Activated CD4-positive, alpha-beta memory T cell treated with anti-CD3 and anti-CD28 coated beads for 36 hours (primary cell): ENCODE results near the gene PASD1. TPM values are rescaled to one million over a fixed set of nuclear protein-coding genes. Genes with fewer than 3 reads are reported as not detected.

Experiments used
- CTCF ChIA-PET: fragments of 350-600 bp; sonication (Branson Sonifier 250); formaldehyde crosslinking; loops from one replicate; lab custom pipeline; 2021; ENCODE audit warnings: antibody characterized with exemption, inconsistent platforms; lab: Charles Lee
- POLR2A ChIA-PET: fragments of 350-600 bp; sonication (Branson Sonifier 250); formaldehyde crosslinking; loops from one replicate; lab custom pipeline; 2021; ENCODE audit warnings: antibody characterized with exemption; lab: Charles Lee
- DNase-seq: peaks from one replicate; pipeline ENCODE4 v3.0.0-alpha.2; 2020
- H3K27ac Mint-ChIP-seq: one replicate; pipeline ENCODE4 v1.8.0; 2021; ENCODE audit warnings: mixed read lengths
- H3K27me3 Mint-ChIP-seq: one replicate; pipeline ENCODE4 v1.8.0; 2021; ENCODE audit warnings: mixed read lengths
- H3K36me3 Mint-ChIP-seq: one replicate; pipeline ENCODE4 v1.8.0; 2021; ENCODE audit warnings: mixed read lengths
- H3K4me1 Mint-ChIP-seq: one replicate; pipeline ENCODE4 v1.8.0; 2021; ENCODE audit warnings: low read depth, mixed read lengths
- H3K4me3 Mint-ChIP-seq: one replicate; pipeline ENCODE4 v1.8.0; 2021; ENCODE audit warnings: mild to moderate bottlenecking, mixed read lengths
- H3K9me3 Mint-ChIP-seq: one replicate; pipeline ENCODE4 v1.8.0; 2021; ENCODE audit warnings: mixed read lengths
- intact Hi-C: fragments of 100-400 bp; cut with micrococcal nuclease; formaldehyde crosslinking; loops from one replicate; pipeline ENCODE4 v1.15.1; 2023
- total RNA-seq, 2 experiments: library from RNA; stranded (reverse); gene quantifications; one replicate each; pipeline ENCODE4 v1.2.3, GENCODE V29; 2021

The PASD1 gene
- total RNA-seq, 2 experiments from 2014 or later, result not detected

DNA sequence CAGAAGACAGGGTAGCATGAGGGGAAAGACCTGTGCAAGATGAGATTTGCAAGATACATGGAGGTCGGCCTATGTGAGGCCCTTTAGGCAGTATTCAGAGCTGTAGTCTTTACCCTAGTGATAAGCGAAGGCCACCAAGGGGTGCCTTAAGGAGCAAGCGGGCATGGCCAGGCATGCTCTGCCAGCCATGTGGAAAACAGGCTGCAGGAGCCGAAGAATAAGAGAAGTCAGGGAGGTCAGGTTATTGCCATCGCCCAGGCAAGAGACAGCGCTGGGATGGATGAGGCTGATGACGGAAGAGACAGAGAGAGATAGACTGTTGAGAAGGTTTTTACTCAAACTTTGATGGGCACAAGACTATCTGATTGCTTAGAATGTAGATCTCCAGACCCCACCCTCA lies 145.3 kb downstream of the PASD1 start:
- Mint-ChIP-seq H3K9me3 (no peaks in the 10 kb centered on the region), H3K27ac (no peak overlapping the region), H3K4me1 (no peaks in the 10 kb centered on the region), H3K27me3 (peaks cover 2% of the 10 kb centered on the region), H3K36me3 (no peaks in the 10 kb centered on the region), H3K4me3 (no peak overlapping the region)
- ChIA-PET POLR2A (no interaction called here), CTCF (no interaction called here)
- intact Hi-C loops, result no loop called here
- DNase-seq, result no peak

DNA sequence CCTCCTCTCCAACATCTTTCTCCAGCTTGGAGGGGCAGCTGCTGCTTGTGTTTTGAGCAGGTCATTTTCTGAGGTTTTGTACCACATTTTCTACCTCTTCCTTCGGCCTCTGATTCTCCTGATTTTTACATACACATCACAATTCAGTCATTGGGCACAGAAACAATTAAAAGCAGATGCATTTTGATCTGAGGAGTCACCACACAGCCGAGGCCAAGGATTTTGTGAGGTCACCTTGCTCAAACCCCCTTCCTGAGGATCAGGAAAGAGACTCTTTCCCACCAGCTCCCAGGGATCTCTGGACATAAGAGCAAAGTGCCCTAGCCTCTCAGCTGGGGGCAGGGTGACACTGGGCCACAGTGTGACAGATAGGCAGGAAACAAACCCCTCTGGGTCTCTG lies 147.0 kb downstream of the PASD1 start:
- POLR2A ChIA-PET, result no interaction called here
- no peaks in the 10 kb centered on the region for H3K9me3 Mint-ChIP-seq

DNA sequence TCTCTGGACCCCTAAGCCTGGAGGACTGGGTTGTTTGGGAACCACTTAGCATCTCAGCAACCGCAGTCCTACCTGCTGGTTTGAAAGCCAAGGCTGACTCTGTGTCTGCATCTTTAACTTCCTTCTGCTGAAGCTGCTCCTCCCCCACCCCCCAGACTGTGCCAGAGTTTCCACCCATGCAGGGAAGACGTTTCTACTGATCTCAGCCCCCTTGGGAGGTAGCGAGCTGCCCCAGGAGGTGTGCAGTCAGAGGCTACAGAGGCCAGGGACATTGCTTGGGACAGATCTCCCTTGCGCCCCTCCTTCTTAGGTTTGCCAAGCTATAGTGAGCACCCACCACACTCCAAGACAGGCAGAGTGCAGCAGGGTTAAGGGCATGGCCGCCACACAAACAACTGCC lies 147.7 kb downstream of the PASD1 start:
- Mint-ChIP-seq H3K9me3 (no peaks in the 10 kb centered on the region), H3K27me3 (peaks cover 2% of the 10 kb centered on the region), H3K4me1 (no peaks in the 10 kb centered on the region), H3K4me3 (no peak overlapping the region), H3K36me3 (no peaks in the 10 kb centered on the region), H3K27ac (no peak overlapping the region)
- no peak for DNase-seq
- ChIA-PET CTCF (no interaction called here), POLR2A (no interaction called here)
- intact Hi-C loops, result no loop called here

More for the DNA sequence above, 147.0 kb downstream of the PASD1 start:
- intact Hi-C loops, result no loop called here
- H3K27ac Mint-ChIP-seq, result no peak overlapping the region
- H3K27me3 Mint-ChIP-seq, result peaks cover 2% of the 10 kb centered on the region
- no peaks in the 10 kb centered on the region for H3K4me1 Mint-ChIP-seq
- DNase-seq, result no peak
- no peak overlapping the region for H3K4me3 Mint-ChIP-seq
- CTCF ChIA-PET, result no interaction called here
- H3K36me3 Mint-ChIP-seq, result no peaks in the 10 kb centered on the region

DNA sequence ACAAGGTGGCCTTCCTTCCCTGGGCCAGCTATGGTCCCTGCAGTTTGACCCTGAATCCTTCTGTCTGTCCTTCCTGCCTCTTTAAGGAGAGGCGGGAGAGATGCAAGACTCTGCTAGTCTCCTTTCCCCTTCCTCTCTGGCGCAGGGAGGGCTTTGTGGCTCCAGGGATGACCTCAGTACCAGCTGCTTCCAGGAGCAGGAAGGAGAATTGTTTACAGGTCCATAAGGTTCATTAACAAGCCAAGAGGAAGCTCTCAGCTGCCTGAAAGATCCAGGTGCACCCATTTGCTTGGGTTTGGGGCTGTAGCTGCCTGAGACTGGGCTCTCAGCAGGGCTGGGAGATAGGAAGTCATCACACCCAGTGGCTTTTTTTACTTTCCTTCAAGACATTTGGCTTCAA lies 148.3 kb downstream of the PASD1 start:
- H3K27me3 Mint-ChIP-seq, result peaks cover 2% of the 10 kb centered on the region
- H3K4me3 Mint-ChIP-seq, result no peak overlapping the region
- no peaks in the 10 kb centered on the region for H3K9me3 Mint-ChIP-seq
- ChIA-PET CTCF (no interaction called here), POLR2A (no interaction called here)
- H3K36me3 Mint-ChIP-seq, result no peaks in the 10 kb centered on the region
- no peaks in the 10 kb centered on the region for H3K4me1 Mint-ChIP-seq
- DNase-seq, result no peak
- H3K27ac Mint-ChIP-seq, result no peak overlapping the region
- intact Hi-C loops, result no loop called here

DNA sequence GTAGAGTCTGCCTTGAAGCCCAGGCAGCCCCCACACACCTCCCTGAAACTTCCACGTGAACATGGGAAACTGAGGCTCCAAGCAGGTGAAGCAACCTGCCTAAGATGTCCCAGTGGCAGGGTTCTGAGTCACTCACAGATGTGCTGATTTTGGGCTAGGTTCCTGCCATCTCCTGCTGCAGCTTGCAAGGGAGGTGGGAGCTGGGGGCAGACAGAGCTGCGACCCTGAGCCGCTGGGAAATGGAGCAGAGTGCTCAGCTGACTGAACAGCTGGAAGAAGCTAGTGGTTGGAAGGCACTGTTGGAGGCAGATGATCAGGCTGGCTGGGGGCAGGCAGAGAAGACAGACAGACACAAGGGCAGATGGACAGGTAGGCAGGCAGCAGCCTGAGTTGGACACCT lies 148.8 kb downstream of the PASD1 start:
- no peaks in the 10 kb centered on the region for H3K4me1 Mint-ChIP-seq
- no peaks in the 10 kb centered on the region for H3K36me3 Mint-ChIP-seq
- no peaks in the 10 kb centered on the region for H3K9me3 Mint-ChIP-seq
- DNase-seq, result no peak
- H3K27ac Mint-ChIP-seq, result no peak overlapping the region
- H3K4me3 Mint-ChIP-seq, result no peak overlapping the region
- intact Hi-C loops, result no loop called here
- ChIA-PET POLR2A (no interaction called here), CTCF (no interaction called here)
- H3K27me3 Mint-ChIP-seq, result peaks cover 2% of the 10 kb centered on the region

DNA sequence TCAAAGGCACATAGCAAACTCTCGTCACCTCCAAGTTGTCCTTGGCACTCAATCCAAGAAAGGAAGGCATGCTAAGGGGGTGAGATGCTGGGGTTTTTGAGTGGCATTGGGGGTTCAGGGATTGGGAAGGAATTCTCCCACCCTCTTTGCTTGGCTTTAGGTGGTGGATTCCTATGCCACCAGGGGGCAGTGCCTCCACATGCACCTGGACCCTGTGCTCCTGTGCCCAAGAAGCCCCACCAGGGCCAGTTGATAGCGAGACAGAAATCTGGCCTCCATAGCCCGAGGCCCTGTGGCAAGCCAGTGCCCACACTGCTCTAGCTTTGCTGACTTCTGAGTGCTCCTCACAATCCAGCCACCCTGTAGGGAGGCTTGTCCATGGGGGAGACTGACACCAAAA lies 150.4 kb downstream of the PASD1 start:
- Mint-ChIP-seq H3K27me3 (peaks cover 2% of the 10 kb centered on the region), H3K27ac (no peak overlapping the region), H3K4me1 (no peaks in the 10 kb centered on the region), H3K4me3 (no peak overlapping the region), H3K9me3 (no peaks in the 10 kb centered on the region), H3K36me3 (no peaks in the 10 kb centered on the region)
- DNase-seq, result peak; percentile 10
- ChIA-PET POLR2A (no interaction called here), CTCF (no interaction called here)
- intact Hi-C loops, result no loop called here

DNA sequence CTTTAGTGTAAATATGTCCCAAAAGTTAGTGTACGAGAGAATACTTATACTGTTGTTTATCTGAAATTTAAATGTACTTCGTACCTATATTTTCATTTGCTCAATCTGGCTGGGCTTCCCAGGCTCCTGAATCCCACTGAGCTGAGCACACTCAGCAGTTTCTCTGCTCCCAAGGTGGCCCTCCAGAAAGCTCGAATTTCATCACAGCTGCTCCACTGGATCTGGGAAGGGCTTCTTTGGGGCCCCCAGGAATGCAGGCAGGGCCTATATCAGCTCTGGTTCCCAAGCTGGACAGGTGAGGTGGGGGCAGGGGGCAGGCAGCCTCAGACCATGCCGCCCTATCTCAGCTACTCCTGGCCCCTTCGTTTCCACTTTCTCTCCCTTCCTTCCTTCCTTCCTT lies 150.9 kb downstream of the PASD1 start:
- Mint-ChIP-seq H3K9me3 (no peaks in the 10 kb centered on the region), H3K36me3 (no peaks in the 10 kb centered on the region), H3K27ac (no peak overlapping the region), H3K27me3 (peaks cover 2% of the 10 kb centered on the region), H3K4me3 (no peak overlapping the region), H3K4me1 (no peaks in the 10 kb centered on the region)
- POLR2A ChIA-PET, result no interaction called here
- DNase-seq, result no peak
- intact Hi-C loops, result no loop called here
- CTCF ChIA-PET, result no interaction called here

DNA sequence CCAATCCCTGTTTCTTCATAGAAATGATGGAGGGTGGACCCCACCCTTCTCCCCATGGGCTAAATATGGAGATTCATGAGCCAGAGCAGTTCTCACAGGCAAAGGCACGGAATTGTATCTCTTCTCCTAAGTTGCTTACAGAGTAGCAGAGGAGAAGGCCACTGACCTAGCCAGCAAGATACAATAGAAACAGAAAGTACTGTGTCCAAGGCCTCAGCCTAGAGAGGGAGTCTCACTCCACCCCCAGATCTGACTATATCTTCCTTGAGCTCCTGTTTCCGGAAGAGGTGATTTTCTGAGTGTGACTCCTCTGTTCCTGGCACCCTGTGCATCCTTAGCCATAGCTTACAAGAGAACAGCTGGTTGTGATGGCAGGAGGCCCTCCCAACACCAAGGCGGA lies 152.3 kb downstream of the PASD1 start, which contains the start of gene FATE1:
Gene FATE1, plus strand, starts transcription at position 284 of the 400 bp plus-strand sequence. Its CDS starts 85 bp downstream, at position 369.
- POLR2A ChIA-PET, result no interaction called here
- Mint-ChIP-seq H3K4me3 (no peak within 1 kb of the TSS), H3K27ac (no peak within 1 kb of the TSS), H3K27me3 (peaks cover 2% of the 10 kb centered on the region), H3K9me3 (no peaks in the 10 kb centered on the region), H3K36me3 (no peaks in the 10 kb centered on the region), H3K4me1 (no peaks in the 10 kb centered on the region)
- no peak for DNase-seq
- CTCF ChIA-PET, result no interaction called here
- intact Hi-C loops, result no loop called here

DNA sequence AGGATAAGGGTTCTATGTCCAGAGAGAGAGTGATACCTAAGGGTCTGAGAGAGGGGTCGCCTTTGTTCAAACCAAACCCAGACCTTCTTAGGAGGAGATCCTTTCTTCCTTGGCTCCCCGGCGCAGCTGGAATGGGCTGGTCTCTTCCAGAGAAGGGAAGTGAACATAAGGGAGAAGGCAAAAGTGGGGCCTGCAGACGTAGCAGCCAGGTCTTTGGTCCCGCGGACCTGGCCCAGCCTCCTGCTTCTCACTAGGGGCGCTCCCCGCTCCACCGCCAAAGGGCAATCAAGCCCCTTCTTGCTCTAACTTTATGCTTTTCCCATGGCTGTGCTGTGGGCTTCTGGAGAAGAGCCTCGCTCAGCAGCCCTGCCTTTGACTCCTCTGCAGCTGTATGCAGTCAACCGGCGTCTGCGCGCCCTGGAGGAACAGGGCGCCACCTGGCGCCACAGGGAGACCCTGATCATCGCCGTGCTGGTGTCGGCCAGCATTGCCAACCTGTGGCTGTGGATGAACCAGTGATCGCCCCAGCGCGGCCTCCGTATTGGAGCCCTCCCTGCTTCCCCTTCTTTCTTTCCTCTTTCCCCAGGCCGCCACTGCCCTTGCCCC lies 158.9 kb downstream of the PASD1 start:
- Mint-ChIP-seq H3K4me3 (no peak overlapping the region), H3K27ac (no peak overlapping the region), H3K4me1 (no peaks in the 10 kb centered on the region), H3K27me3 (no peaks in the 10 kb centered on the region), H3K36me3 (no peaks in the 10 kb centered on the region), H3K9me3 (no peaks in the 10 kb centered on the region)
- peak; percentile 8 for DNase-seq
- intact Hi-C loops, result no loop called here
- POLR2A ChIA-PET, result no interaction called here
- CTCF ChIA-PET, result interaction anchor here (0.9 kb wide), 1 partner anchor 571 kb away, joined by 3 read pairs; no protein-coding TSS in a partner anchor

DNA sequence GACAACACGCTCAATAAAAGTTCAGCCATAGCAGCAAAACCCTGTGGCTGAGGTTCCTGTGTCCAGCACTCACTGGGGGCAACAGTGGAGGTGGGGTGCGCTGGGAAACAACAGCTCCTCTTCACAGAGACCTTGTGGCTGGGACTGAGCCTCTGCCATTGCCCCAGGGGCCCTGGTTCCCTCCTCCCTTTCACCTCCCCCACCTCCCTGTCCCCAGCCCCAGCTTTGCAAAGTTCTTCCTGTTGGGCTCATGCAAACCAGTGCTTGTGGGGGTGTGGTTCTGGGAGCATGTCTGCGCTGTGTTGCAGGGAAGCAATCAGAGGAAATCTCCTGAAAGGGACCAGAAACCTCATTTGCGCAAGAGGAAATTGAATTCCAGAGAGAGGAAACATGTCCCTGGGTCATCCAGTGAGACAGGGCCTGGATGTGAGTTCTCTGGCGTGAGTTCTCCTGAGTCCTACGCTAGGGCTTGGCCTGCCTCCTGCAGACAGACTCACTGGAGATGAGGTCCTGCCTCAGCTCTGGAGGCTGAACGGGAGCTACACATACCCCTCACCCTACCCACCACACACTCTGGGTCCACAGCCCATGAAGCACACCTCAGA lies 159.8 kb downstream of the PASD1 start:
- Mint-ChIP-seq H3K9me3 (no peaks in the 10 kb centered on the region), H3K4me1 (no peaks in the 10 kb centered on the region), H3K27ac (no peak overlapping the region), H3K4me3 (no peak overlapping the region), H3K27me3 (no peaks in the 10 kb centered on the region), H3K36me3 (no peaks in the 10 kb centered on the region)
- ChIA-PET POLR2A (no interaction called here), CTCF (no interaction called here)
- intact Hi-C loops, result no loop called here
- DNase-seq, result no peak

DNA sequence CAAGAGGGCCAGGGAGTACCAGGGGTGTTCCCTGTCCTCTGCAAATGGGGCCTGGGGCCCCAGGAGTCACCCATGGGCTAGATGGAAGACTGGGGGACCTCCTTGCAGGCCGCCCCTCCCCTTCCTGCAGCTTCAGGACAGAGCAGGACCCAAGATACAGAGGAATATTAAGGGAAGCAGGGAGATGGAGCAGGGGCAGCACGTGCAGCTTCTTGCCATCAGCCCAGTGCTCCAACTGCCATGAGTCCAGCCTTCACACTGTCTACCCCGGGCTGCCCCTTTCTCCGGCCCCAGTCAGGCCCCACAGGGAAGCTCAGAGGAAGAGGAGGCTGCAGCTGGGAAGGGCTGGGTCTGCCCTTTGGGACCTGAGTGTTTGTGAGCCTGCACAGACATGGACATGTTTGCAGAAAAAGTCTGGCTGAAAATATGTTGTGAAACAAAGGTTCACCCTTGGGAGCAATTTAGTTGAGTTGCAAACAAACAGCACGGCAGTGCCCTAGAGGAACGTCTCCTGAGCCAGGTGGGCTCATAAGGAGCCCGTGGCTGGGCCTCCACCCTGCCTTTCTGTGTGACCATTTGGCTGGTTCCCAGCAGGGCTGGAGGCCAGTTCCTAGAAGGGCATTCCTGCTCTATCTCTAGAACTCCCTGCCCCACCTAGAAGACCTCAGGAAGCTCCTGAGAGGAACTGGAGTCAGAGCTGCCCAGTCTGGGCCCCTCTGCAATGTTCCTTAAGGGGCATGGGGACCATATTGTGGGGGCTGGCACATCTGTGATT lies 161.3 kb downstream of the PASD1 start:
- intact Hi-C loops, result no loop called here
- Mint-ChIP-seq H3K4me1 (no peaks in the 10 kb centered on the region), H3K4me3 (no peak overlapping the region), H3K27me3 (no peaks in the 10 kb centered on the region), H3K27ac (no peak overlapping the region), H3K36me3 (no peaks in the 10 kb centered on the region), H3K9me3 (no peaks in the 10 kb centered on the region)
- DNase-seq, result no peak
- ChIA-PET CTCF (no interaction called here), POLR2A (no interaction called here)

DNA sequence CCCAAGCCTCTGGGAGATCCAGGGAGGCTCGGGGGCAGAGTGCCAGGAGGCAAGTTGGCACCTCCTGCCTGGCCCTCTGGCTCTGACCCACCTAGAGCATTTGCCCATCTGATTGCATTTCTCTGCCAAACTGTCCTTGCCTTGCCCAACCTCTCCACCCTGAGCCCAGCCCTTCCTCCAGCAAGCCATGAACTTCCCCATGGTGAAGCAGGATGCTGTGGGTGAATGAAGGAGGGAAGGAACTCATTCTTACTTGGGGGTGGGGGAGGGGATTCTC lies 161.8 kb downstream of the PASD1 start:
- POLR2A ChIA-PET, result no interaction called here
- H3K27me3 Mint-ChIP-seq, result no peaks in the 10 kb centered on the region
- H3K4me1 Mint-ChIP-seq, result no peaks in the 10 kb centered on the region
- no peak overlapping the region for H3K27ac Mint-ChIP-seq
- no peak overlapping the region for H3K4me3 Mint-ChIP-seq
- no peaks in the 10 kb centered on the region for H3K9me3 Mint-ChIP-seq
- DNase-seq, result no peak
- CTCF ChIA-PET, result no interaction called here
- intact Hi-C loops, result no loop called here
- H3K36me3 Mint-ChIP-seq, result no peaks in the 10 kb centered on the region
